Subcutaneous adipose tissue (tissue), 4 donors: Measurements from ENCODE around the gene R3HDML. TPM values are rescaled to one million over a fixed set of nuclear protein-coding genes. Genes with fewer than 3 reads are reported as not detected.

Experiments used
- total RNA-seq, 4 donors: library from RNA; depleted of rRNA; stranded (reverse); fragments of >200 nt; gene quantifications; one replicate each; pipeline ENCODE4 v1.1.0, GENCODE V29; 2016
- TF ChIP-seq, protein P1 (sequence below): fragments of 450-650 bp; IDR thresholded peaks from one replicate; pipeline ENCODE4 v1.5.1; 2016; ENCODE audit warnings: low read depth, mild to moderate bottlenecking, control low read depth, antibody characterized with exemption, moderate library complexity

The R3HDML gene
- total RNA-seq, 4 donors from 2014 or later = not detected

DNA sequence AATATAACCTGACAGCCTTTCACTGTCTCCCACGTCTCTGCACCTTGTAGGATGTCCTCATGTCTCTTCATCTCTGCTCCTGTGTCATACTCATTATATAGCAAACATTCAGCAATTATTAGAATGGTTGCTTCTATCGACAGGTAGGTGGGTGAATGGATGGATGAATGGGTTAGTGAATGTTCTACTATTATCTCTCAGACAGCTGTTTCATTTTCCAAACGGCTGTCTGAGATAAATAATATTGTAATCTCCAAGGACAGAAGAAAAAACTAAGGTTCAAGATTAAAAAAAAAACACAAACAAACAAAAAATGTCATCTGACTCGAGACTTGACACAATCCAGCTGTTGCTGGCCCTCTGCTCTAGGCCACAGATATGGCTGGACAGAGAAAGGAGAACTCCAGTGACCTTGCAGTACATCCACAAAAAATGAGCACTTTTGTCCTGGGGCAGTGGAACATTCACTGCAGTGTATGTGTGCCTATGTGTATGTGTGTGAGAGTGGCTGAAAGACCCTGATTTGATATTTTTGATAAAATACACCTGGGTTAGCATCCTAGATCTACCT lies 20.8 kb downstream of the R3HDML start:
- TF ChIP-seq, protein P1, sequence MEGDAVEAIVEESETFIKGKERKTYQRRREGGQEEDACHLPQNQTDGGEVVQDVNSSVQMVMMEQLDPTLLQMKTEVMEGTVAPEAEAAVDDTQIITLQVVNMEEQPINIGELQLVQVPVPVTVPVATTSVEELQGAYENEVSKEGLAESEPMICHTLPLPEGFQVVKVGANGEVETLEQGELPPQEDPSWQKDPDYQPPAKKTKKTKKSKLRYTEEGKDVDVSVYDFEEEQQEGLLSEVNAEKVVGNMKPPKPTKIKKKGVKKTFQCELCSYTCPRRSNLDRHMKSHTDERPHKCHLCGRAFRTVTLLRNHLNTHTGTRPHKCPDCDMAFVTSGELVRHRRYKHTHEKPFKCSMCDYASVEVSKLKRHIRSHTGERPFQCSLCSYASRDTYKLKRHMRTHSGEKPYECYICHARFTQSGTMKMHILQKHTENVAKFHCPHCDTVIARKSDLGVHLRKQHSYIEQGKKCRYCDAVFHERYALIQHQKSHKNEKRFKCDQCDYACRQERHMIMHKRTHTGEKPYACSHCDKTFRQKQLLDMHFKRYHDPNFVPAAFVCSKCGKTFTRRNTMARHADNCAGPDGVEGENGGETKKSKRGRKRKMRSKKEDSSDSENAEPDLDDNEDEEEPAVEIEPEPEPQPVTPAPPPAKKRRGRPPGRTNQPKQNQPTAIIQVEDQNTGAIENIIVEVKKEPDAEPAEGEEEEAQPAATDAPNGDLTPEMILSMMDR = no peak

- TF ChIP-seq, protein P1 = no peak
Measured at GRCh38 chr20:44358776-44359175, 21.9 kb downstream of the R3HDML start.

GRCh38 chr20:44360221-44360620 lies 23.4 kb downstream of the R3HDML start:
- TF ChIP-seq, protein P1 = no peak

- TF ChIP-seq, protein P1 = no peak
Measured at GRCh38 chr20:44361021-44361420, 24.2 kb downstream of the R3HDML start.

GRCh38 chr20:44362466-44362940 lies 25.7 kb downstream of the R3HDML start:
- TF ChIP-seq, protein P1 = no peak

- TF ChIP-seq, protein P1 = no peak
Measured at GRCh38 chr20:44364068-44364467, 27.2 kb downstream of the R3HDML start.

DNA sequence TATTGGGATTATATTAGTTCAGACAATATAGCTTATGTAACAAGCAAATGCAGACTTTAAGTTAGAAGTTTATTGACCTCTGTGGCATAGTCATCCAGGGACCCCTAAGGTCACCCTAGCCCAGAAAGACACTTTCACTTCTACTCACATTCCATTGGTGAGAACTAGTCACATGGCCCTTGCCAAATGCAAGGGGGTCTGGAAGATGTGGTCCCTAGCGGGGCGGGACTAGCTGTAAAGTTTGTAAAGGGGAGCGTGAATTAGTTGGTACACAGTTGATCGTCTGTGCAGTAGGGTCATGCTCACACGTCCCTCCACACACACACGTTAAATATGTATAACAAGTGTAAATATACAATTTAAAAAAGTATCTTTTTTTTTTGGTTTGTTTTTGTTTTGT lies 27.9 kb downstream of the R3HDML start:
- TF ChIP-seq, protein P1 = no peak
